ENCODE measurements around the gene CXADR. TPM values are rescaled to one million over a fixed set of nuclear protein-coding genes. Genes with fewer than 3 reads are reported as not detected.

Gene CXADR
- total and polyA plus RNA-seq, 7 donors = 1.5 to 14.5 (median 2.5) TPM

DNA sequence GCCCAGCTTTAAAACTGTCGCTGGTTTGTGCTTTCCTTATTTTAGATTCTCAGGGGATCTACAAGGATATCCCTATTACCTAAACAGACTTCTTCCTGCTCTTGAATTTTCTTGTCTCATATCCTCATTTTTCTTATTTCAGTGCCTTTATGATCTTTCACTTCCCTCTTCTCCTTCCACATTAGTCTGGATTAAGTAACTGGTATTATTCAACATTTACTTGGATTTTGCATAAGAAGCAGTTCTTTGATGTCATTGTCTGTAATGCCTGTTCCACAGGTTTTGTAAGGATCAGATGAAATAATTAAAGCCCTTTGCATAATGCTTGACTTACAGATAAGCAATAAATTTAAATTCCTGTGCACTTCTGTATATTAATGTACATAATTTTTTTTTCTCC, 26.5 kb downstream of the CXADR start:
- WGBS, 2 donors = 63 to 82% methylated on average over 1 of the region's 1 CpG
- H3K9me3 ChIP-seq = no peaks in the 10 kb centered on the region
- H3K27me3 ChIP-seq = no peaks in the 10 kb centered on the region
- no peak overlapping the region for H3K4me3 ChIP-seq
- no peaks in the 10 kb centered on the region for H3K36me3 ChIP-seq
- no peak for TF ChIP-seq CTCF (IDR thresholded peaks at IDR 0.05)
- no peak for TF ChIP-seq EP300 (IDR thresholded peaks at IDR 0.05)
- TF ChIP-seq POLR2A (IDR thresholded peaks at IDR 0.05) = no peak
- no peak for TF ChIP-seq POLR2AphosphoS5 (IDR thresholded peaks at IDR 0.05)
- H3K27ac ChIP-seq = no peak overlapping the region
- DNase-seq = no peak
- intact Hi-C loops (cut with DNase I) = no loop called here
- H3K4me1 ChIP-seq = peaks cover 0 to 11% (median 9%) of the 10 kb centered on the region in 4 donors

DNA sequence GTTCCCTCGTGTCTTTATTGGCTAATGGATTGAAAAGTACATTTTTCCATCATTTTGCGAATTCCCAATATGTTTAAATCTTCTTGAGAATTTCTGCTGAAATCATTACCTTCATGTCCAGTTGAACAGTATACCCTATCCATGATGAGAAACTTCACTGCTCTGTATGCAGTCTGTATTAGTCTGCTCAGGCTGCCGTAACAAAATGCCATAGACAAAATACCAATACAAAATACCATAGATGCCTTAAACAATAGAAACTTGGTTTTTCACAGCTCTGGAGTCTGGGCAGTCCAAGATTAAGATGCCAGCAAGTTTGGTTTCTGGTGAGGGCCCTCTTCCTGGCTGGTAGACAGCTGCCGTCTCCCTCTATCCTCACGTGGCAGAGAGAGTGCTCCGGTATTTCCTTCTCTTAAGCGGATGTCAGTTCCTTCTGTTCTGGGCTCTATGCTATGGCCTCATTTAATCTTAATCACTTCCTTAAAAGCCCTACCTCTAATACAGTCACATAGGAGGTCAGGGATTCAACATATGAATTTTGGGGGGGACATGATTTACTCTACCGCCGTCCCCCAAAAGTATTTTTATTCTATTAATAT, 27.0 kb downstream of the CXADR start:
- no peak overlapping the region for H3K4me3 ChIP-seq
- H3K4me1 ChIP-seq = peaks cover 0 to 11% (median 9%) of the 10 kb centered on the region in 4 donors
- H3K27me3 ChIP-seq = no peaks in the 10 kb centered on the region
- TF ChIP-seq EP300 (IDR thresholded peaks at IDR 0.05) (no peak), POLR2A (IDR thresholded peaks at IDR 0.05) (no peak), POLR2AphosphoS5 (IDR thresholded peaks at IDR 0.05) (no peak), CTCF (IDR thresholded peaks at IDR 0.05) (no peak)
- no peaks in the 10 kb centered on the region for H3K9me3 ChIP-seq
- DNase-seq = no peak
- no peaks in the 10 kb centered on the region for H3K36me3 ChIP-seq
- WGBS, 2 donors = 87% methylated on average over 9 of the region's 9 CpGs
- no peak overlapping the region for H3K27ac ChIP-seq
- intact Hi-C loops (cut with DNase I) = no loop called here

- DNase-seq = no peak
- intact Hi-C loops (cut with DNase I) = no loop called here
- WGBS, 2 donors = 89 to 94% methylated on average over 4 of the region's 4 CpGs
- no peak overlapping the region for H3K4me3 ChIP-seq
- H3K27ac ChIP-seq = no peak overlapping the region
- no peaks in the 10 kb centered on the region for H3K36me3 ChIP-seq
- no peaks in the 10 kb centered on the region for H3K27me3 ChIP-seq
- no peak for TF ChIP-seq EP300 (IDR thresholded peaks at IDR 0.05)
- no peak for TF ChIP-seq POLR2A (IDR thresholded peaks at IDR 0.05)
- TF ChIP-seq CTCF (IDR thresholded peaks at IDR 0.05) = no peak
- no peak for TF ChIP-seq POLR2AphosphoS5 (IDR thresholded peaks at IDR 0.05)
- H3K9me3 ChIP-seq = no peaks in the 10 kb centered on the region
- H3K4me1 ChIP-seq = peaks cover 0 to 11% (median 9%) of the 10 kb centered on the region in 4 donors
Observed at GRCh38 chr21:17540530-17540929, 27.7 kb downstream of the CXADR start.

DNA sequence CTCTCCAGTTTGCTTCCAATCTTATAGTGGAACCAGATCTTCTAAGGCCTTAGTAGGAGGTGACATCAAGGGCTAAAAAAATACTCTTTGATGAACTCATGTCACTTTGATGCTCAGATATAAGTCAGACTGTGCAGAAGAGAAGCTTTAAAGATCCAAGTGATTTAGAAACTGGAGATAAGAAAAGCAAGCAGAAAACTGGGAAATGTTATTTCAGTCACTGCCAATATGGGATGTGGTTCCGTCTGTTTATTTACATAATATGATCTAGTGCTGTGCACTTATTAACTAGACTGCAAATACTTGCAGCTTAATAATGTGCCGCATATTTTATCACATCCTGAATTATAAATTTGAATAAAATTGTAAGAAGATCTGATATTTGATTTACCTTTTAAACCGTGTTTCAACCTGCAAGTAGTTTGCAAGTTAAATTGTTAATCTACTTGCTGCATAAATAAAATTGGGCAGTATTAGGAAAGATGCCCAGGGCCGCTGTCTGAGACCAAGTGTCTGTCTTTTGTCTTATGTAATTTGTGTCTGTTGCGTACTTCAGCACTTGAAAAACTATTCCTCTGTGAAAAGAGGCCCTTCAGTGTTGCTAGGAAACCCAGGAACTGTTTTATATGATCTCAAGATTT, 29.6 kb downstream of the CXADR start:
- H3K27me3 ChIP-seq = no peaks in the 10 kb centered on the region
- H3K4me3 ChIP-seq = no peak overlapping the region
- intact Hi-C loops (cut with DNase I) = no loop called here
- no peaks in the 10 kb centered on the region for H3K36me3 ChIP-seq
- TF ChIP-seq POLR2A (IDR thresholded peaks at IDR 0.05) = no peak
- peak in 3 of 4 donors; percentile 31 to 69 (median 50) for TF ChIP-seq POLR2AphosphoS5 (IDR thresholded peaks at IDR 0.05)
- TF ChIP-seq CTCF (IDR thresholded peaks at IDR 0.05) = no peak
- TF ChIP-seq EP300 (IDR thresholded peaks at IDR 0.05) = no peak
- no peak overlapping the region for H3K27ac ChIP-seq
- DNase-seq = no peak
- H3K4me1 ChIP-seq = peaks cover 0 to 11% (median 9%) of the 10 kb centered on the region in 4 donors
- H3K9me3 ChIP-seq = no peaks in the 10 kb centered on the region
- WGBS, 2 donors = 14 to 47% methylated on average over 5 of the region's 5 CpGs

All from sigmoid colon (tissue), 7 donors.